GM12878 (cell line): Measurements from ENCODE around the gene RSRC1. TPM values are rescaled to one million over a fixed set of nuclear protein-coding genes. Genes with fewer than 3 reads are reported as not detected.

ENCODE experiments used
- ATAC-seq: fragments of 200-7000 bp; cut with Tn5 transposase; 3 replicates; pipeline ENCODE4 v1.9.1; 2020; ENCODE audit warnings: mild to moderate bottlenecking, moderate library complexity
- BruUV-seq: library from RNA; stranded (reverse); fragments of 400-500 nt; replicated peaks from 2 replicates; lab custom pipeline; 2021; lab: Mats Ljungman, UMichigan
- CTCF ChIA-PET: fragments of 300-600 bp; sonication (Branson Sonifier 250); formaldehyde crosslinking; extraction: SDS; loops from one replicate; lab custom pipeline; 2021; ENCODE audit warnings: inconsistent platforms; lab: Yijun Ruan, JAX
- POLR2A ChIA-PET: fragments of 350-600 bp; formaldehyde crosslinking; extraction: SDS; loops from one replicate; lab custom pipeline; 2021; ENCODE audit warnings: inconsistent platforms; lab: Charles Lee
- RAD21 ChIA-PET: fragments of 300-600 bp; sonication (Branson Sonifier 250); formaldehyde crosslinking; loops from one replicate; lab custom pipeline; 2023; ENCODE audit warnings: antibody characterized with exemption; ENCODE audit not compliant: unreplicated experiment; lab: Charles Lee
- SMC1A ChIA-PET: fragments of 300-600 bp; sonication (Branson Sonifier 250); formaldehyde crosslinking; loops from one replicate; lab custom pipeline; 2023; ENCODE audit not compliant: unreplicated experiment, uncharacterized antibody; lab: Charles Lee
- DNase-seq: peaks from one replicate; pipeline ENCODE4 v3.0.0-alpha.2; 2011; ENCODE audit warnings: low read depth, low spot score
- FAIRE-seq: peaks from 3 replicates; lab custom pipeline; 2011; peaks lifted over from hg19 to GRCh38; lab: Jason Lieb, UNC
- H2AFZ ChIP-seq: 2 replicates; pipeline ENCODE4 v1.6.0; 2011; ENCODE audit warnings: low read depth, low read length, control low read depth; ENCODE audit not compliant: control insufficient read depth
- H3K27ac ChIP-seq: 2 replicates; pipeline ENCODE4 v1.5.1; 2011; ENCODE audit warnings: control low read depth; ENCODE audit not compliant: control insufficient read depth, insufficient read depth
- H3K27me3 ChIP-seq, 2 experiments: replicated peaks in 1 of 2; 2 replicates each; pipeline versions ENCODE4 v1.6.0 to v1.6.1; 2011; ENCODE audit warnings: low read length in 1 of 2; ENCODE audit not compliant: control insufficient read depth in 2 of 2, insufficient read depth in 2 of 2
- H3K36me3 ChIP-seq, 2 experiments: 2 replicates each; pipeline ENCODE4 v1.5.1; 2011; ENCODE audit warnings: low read length in 1 of 2; ENCODE audit not compliant: control insufficient read depth in 2 of 2, insufficient read depth in 2 of 2
- H3K4me1 ChIP-seq: 2 replicates; pipeline ENCODE4 v1.6.1; 2011; ENCODE audit warnings: mild to moderate bottlenecking, low read length, moderate library complexity, mixed read lengths; ENCODE audit not compliant: control insufficient read depth, insufficient read depth
- H3K4me2 ChIP-seq: 2 replicates; pipeline ENCODE4 v1.6.0; 2011; ENCODE audit warnings: control low read depth; ENCODE audit not compliant: control insufficient read depth, insufficient read depth
- H3K4me3 ChIP-seq: fragments of 200-600 bp; sonication (generic); 2 replicates; pipeline ENCODE4 v1.5.1; 2016
- H3K79me2 ChIP-seq: 2 replicates; pipeline ENCODE4 v1.6.0; 2011; ENCODE audit warnings: low read length; ENCODE audit not compliant: control insufficient read depth, insufficient read depth
- H3K9ac ChIP-seq: 2 replicates; pipeline ENCODE4 v1.8.0; 2011; ENCODE audit warnings: low read length, control low read depth, mixed read lengths; ENCODE audit not compliant: control insufficient read depth, insufficient read depth
- H3K9me3 ChIP-seq: replicated peaks from 3 replicates; pipeline ENCODE4 v1.5.1; 2011; ENCODE audit warnings: mild to moderate bottlenecking, low read length; ENCODE audit not compliant: control insufficient read depth, insufficient read depth
- H4K20me1 ChIP-seq: 2 replicates; pipeline ENCODE4 v1.6.0; 2011; ENCODE audit not compliant: control insufficient read depth, insufficient read depth
- CHD4 ChIP-seq: fragments of 200-600 bp; sonication (generic); IDR thresholded peaks from 2 replicates; pipeline ENCODE4 v1.6.1; 2016; ENCODE audit warnings: mild to moderate bottlenecking
- CREB1 ChIP-seq: IDR thresholded peaks from 2 replicates; pipeline ENCODE4 v1.6.1; 2012; ENCODE audit warnings: low read depth, mild to moderate bottlenecking, inconsistent platforms
- EP300 ChIP-seq, 2 experiments: fragments of 150-350 bp in 1 of 2; IDR thresholded peaks; 2 replicates each; pipeline ENCODE4 v1.6.1; 2011 to 2012; ENCODE audit warnings: low read depth in 2 of 2, low read length in 2 of 2, borderline replicate concordance in 1 of 2, improper control_type of control experiment in 1 of 2, inconsistent platforms in 1 of 2; ENCODE audit not compliant: control insufficient read depth in 1 of 2
- YBX1 ChIP-seq: fragments of 450-650 bp; IDR thresholded peaks from 2 replicates; pipeline ENCODE4 v1.6.1; 2016; ENCODE audit warnings: antibody characterized with exemption
- WGBS: methylation state at CpG from one replicate; pipeline ENCODE4 v1.1.6; 2016; ENCODE audit warnings: low lambda C conversion rate; ENCODE audit not compliant: insufficient replicate concordance, insufficient coverage; ENCODE audit errors: missing lambda C conversion rate; 5-methylcytosine and 5-hydroxymethylcytosine counted together
- in situ Hi-C: fragments of 300-500 bp; cut with MboI; formaldehyde crosslinking; loops from 9 replicates; pipeline ENCODE4 v1.14.3; 2018; ENCODE audit warnings: mixed read lengths
- intact Hi-C: fragments of 100-400 bp; cut with micrococcal nuclease; formaldehyde crosslinking; loops from one replicate; pipeline ENCODE4 v1.14.2; 2022; ENCODE audit not compliant: unreplicated experiment
- polyA plus RNA-seq, 11 experiments: library from polyadenylated mRNA; depleted of rRNA in 4 of 11; unstranded in 6 of 11; stranded (reverse) in 5 of 11; fragments of >200 nt; fragmentation: Nextera tagmentation in 4 of 11; fragmentation: Illumina TruSeq in 1 of 11; extraction: Ambion mirVana in 4 of 11; extraction: Trizol in 1 of 11; gene quantifications; 1 replicate in 1 of 11; 2 replicates in 10 of 11; pipeline versions ENCODE4 v1.2.1 to v1.2.3, GENCODE V29; 2011 to 2016; ENCODE audit warnings: inconsistent platforms in 2 of 11, missing spikeins in 2 of 11, low read depth in 1 of 11
- total RNA-seq, 4 experiments: library from RNA; depleted of rRNA in 3 of 4; stranded (reverse); fragments of >200 nt in 3 of 4; fragmentation: Illumina TruSeq in 1 of 4; extraction: Trizol in 1 of 4; gene quantifications; 2 replicates each; pipeline versions ENCODE4 v1.2.1 to v1.2.3, GENCODE V29; 2013 to 2021
- TF ChIP-seq, protein P1 (sequence below): fragments of 450-650 bp; IDR thresholded peaks from 2 replicates; pipeline ENCODE4 v1.6.1; 2017; ENCODE audit warnings: mild to moderate bottlenecking, low read depth, inconsistent platforms; ENCODE audit not compliant: poor library complexity, severe bottlenecking
- TF ChIP-seq, protein P2 (sequence below): fragments of 450-650 bp; IDR thresholded peaks from 2 replicates; pipeline ENCODE4 v1.6.1; 2017; ENCODE audit warnings: low read depth, mild to moderate bottlenecking, moderate library complexity
- TF ChIP-seq, protein P3 (sequence below): fragments of 450-650 bp; IDR thresholded peaks from 2 replicates; pipeline ENCODE4 v1.6.1; 2017; ENCODE audit warnings: borderline replicate concordance

The RSRC1 gene
- total and polyA plus RNA-seq, 10 of the 15 experiments (the other 5 are each of a cell fraction or from before 2014, with no cell fraction given): 16.4 to 85.9 (median 42.0) TPM

DNA sequence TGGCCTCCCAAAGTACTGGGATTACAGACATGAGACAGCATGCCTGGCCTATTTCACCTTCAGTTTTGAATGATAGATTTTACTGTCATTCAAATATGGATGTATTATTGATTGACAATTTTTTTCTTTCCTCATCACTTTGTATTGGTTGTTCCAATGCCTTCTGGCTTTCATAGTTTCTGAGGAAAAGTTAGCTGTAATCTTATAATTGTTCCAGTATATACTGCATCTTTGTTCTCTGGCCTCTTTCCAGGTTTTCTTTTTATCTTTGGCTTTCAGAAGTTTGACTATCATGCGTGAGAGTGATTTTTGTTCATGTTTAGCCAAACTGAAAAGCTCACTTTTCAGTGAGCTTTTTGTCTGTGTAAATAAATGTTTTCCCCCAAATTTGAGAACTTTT, 157.1 kb downstream of the RSRC1 start (continued):
- TF ChIP-seq CHD4 (no peak), CREB1 (no peak), YBX1 (no peak), EP300 (IDR thresholded peaks at IDR 0.05; ENCODE audit: borderline replicate concordance in 1 of 2, control insufficient read depth in 1 of 2, low read depth in 2 of 2, low read length in 2 of 2) (no peak)
- TF ChIP-seq, protein P1, sequence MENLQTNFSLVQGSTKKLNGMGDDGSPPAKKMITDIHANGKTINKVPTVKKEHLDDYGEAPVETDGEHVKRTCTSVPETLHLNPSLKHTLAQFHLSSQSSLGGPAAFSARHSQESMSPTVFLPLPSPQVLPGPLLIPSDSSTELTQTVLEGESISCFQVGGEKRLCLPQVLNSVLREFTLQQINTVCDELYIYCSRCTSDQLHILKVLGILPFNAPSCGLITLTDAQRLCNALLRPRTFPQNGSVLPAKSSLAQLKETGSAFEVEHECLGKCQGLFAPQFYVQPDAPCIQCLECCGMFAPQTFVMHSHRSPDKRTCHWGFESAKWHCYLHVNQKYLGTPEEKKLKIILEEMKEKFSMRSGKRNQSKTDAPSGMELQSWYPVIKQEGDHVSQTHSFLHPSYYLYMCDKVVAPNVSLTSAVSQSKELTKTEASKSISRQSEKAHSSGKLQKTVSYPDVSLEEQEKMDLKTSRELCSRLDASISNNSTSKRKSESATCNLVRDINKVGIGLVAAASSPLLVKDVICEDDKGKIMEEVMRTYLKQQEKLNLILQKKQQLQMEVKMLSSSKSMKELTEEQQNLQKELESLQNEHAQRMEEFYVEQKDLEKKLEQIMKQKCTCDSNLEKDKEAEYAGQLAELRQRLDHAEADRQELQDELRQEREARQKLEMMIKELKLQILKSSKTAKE: no peak
- TF ChIP-seq, protein P2, sequence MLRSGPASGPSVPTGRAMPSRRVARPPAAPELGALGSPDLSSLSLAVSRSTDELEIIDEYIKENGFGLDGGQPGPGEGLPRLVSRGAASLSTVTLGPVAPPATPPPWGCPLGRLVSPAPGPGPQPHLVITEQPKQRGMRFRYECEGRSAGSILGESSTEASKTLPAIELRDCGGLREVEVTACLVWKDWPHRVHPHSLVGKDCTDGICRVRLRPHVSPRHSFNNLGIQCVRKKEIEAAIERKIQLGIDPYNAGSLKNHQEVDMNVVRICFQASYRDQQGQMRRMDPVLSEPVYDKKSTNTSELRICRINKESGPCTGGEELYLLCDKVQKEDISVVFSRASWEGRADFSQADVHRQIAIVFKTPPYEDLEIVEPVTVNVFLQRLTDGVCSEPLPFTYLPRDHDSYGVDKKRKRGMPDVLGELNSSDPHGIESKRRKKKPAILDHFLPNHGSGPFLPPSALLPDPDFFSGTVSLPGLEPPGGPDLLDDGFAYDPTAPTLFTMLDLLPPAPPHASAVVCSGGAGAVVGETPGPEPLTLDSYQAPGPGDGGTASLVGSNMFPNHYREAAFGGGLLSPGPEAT: 0 out of 2 replicates have a peak, but pooled peaks have one; percentile 28

DNA sequence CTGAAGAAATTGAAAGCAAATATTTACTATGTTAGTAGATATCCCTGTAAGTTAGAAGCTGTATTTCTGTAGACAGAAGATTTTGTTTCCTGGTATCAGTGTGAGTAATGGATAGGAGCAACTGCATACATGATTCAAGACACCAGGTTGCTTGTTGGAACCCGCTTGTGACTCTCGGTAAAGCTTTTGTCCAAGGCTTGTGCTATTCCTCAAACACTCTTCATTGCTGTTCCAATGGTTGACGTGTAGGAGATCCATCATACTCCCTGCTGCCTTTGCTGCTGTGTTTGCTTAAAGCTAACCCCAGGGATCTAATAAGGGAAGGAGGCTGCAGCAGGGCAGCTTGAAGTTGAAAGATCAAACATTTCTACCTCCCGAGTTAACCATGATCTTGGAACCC, 160.1 kb downstream of the RSRC1 start:
- TF ChIP-seq, protein P3, sequence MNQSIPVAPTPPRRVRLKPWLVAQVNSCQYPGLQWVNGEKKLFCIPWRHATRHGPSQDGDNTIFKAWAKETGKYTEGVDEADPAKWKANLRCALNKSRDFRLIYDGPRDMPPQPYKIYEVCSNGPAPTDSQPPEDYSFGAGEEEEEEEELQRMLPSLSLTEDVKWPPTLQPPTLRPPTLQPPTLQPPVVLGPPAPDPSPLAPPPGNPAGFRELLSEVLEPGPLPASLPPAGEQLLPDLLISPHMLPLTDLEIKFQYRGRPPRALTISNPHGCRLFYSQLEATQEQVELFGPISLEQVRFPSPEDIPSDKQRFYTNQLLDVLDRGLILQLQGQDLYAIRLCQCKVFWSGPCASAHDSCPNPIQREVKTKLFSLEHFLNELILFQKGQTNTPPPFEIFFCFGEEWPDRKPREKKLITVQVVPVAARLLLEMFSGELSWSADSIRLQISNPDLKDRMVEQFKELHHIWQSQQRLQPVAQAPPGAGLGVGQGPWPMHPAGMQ: no peak
- Histone ChIP-seq H3K9me3 (peaks cover 5% of the 10 kb centered on the region), H3K27me3 (no peaks in the 10 kb centered on the region), H3K27ac (no peak overlapping the region), H3K4me1 (no peaks in the 10 kb centered on the region), H3K4me2 (no peak overlapping the region), H4K20me1 (no peaks in the 10 kb centered on the region), H2AFZ (no peak overlapping the region), H3K36me3 (no peaks in the 10 kb centered on the region), H3K9ac (no peak overlapping the region), H3K79me2 (no peaks in the 10 kb centered on the region; the same call in 1 of the 2 replicates), H3K4me3 (no peak overlapping the region)
- no TSS peak for BruUV-seq
- ChIA-PET RAD21 (interaction anchor here (0.9 kb wide), 1 partner anchor 164 kb away, joined by 3 read pairs; no protein-coding TSS in a partner anchor), CTCF (interaction anchor here (0.5 to 1.9 kb wide), 2 partner anchors 11 to 650 kb away, joined by 3 to 10 read pairs; no protein-coding TSS in a partner anchor), SMC1A (no interaction called here), POLR2A (no interaction called here)
- in situ Hi-C loops (no loop called here), intact Hi-C loops (no loop called here)
- ATAC-seq (no peak), DNase-seq (no peak), FAIRE-seq (no peak)
- 100% methylated on average over 4 of the region's 4 CpGs for WGBS
